Activated CD8-positive, alpha-beta memory T cell treated with anti-CD3 and anti-CD28 coated beads for 36 hours (primary cell): ENCODE data around the gene GJD3. TPM values are rescaled to one million over a fixed set of nuclear protein-coding genes. Genes with fewer than 3 reads are reported as not detected.

Experiments used
- CTCF ChIA-PET: fragments of 350-600 bp; sonication (Branson Sonifier 250); formaldehyde crosslinking; loops from one replicate; lab custom pipeline; 2021; ENCODE audit warnings: antibody characterized with exemption; lab: Charles Lee
- POLR2A ChIA-PET: fragments of 350-600 bp; sonication (Branson Sonifier 250); formaldehyde crosslinking; loops from one replicate; lab custom pipeline; 2021; ENCODE audit warnings: antibody characterized with exemption; lab: Charles Lee
- total RNA-seq, 2 experiments: library from RNA; stranded (reverse); gene quantifications; one replicate each; pipeline ENCODE4 v1.2.3, GENCODE V29; 2021

Gene GJD3
- total RNA-seq, 2 experiments from 2014 or later, result not detected

DNA sequence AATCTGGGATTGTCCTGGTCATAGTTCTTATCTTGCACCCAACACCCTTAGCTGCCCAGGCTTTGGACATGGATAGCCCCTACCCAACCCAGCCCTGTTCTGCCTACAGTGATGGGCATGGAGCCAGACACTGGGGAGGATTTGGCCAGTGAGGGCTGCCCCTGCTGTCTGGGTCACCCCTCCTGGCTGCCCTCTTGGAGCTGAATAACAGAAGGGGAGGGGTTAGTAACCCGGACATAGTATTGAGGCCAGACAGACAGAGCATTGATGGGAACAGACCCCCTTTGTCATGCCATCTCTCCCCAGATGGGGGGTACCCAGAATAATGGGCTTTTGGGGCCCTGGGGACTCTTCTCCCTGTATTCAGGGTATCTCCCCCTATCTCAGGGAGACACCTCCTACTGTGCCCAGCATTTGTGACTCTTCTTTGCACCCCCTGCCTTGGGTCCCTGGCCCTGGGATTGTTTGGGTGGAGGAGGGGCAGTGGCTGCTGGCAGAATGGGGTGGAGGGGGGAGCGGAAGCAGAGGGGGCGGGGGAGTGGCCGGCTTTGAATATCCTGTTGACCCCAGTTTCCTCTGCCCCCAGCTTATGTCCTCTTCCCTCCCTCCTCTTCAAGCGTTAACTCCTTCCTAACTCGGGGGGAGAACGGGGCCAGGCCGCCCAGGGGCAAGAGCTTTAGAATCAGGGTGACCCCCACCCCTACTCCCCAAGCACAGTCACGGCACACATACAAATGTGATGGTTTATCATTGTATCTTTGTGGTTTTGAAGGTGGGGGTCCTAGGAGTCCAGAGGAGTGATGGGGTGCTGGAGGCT is 17.0 kb downstream of the GJD3 start:
- CTCF ChIA-PET, result interaction anchor here (2.9 to 3.7 kb wide), 2 partner anchors 11 to 30 kb away, joined by 8 to 15 read pairs; no protein-coding TSS in a partner anchor
- POLR2A ChIA-PET, result no interaction called here

DNA sequence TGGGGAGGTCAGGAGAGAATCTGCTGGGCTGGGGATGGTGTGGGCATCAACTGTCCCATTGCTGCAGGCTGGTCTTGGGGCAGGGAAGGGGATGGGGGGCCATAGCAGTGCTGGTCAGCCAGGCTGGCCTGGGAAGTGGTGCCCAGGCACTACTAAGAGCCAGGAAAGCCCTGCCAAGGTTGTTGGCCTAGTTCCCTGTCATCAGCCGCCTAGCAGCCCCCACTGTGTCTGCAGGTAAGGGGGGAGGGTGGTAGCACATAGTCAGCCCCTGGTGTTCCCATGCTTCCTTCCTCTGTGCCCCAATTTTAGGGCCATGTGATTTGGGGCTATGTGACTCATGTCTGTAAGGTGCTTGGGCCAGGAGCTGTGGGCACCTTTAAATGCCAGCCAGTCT is 17.8 kb downstream of the GJD3 start:
- ChIA-PET CTCF (interaction anchor here (2.9 to 6.1 kb wide), 3 partner anchors 9 to 30 kb away, joined by 8 to 41 read pairs (median 15); no protein-coding TSS in a partner anchor), POLR2A (no interaction called here)

DNA sequence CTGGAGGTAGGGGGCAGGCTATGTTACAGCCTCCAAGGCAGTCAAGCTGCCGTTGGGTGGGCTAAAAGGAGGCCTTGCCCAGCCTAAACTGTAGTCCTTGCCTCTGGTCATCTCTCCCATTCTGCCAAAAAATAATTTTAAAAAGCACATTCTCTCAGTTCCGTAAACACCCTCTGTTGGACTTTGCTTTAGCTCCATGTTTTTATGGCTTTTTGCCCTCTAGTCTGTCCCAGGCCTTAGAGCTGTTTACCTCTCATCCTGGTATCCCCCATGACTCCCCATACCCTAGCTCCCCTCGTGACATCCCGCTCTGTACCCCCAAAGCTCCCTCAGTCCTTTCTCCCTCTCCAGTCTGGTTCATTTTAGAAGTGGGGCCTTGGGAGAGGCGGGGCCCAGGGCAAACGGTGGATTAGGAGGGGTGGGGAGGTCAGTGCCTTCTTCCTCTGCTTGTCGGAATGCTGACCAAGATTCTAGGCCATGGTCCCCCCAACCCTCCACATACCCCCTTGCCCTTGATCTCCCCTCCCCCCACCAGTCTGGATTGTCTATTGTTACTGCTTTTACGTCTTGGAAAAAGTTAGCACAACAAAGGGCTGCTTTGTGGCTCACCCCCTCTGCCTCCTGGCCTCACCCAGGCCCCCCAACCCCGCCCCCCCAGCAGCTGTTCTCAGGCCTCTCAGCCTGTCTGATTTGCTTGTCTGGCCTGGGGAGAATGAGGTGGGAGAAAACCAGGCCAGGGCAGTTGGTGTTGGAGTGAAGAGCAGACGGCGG is 18.4 kb downstream of the GJD3 start:
- ChIA-PET POLR2A (interaction anchor here (0.5 kb wide), 1 partner anchor 58 kb away, joined by 5 read pairs; no protein-coding TSS in a partner anchor), CTCF (interaction anchor here (0.6 to 6.1 kb wide), 6 partner anchors 9 to 56 kb away, joined by 3 to 41 read pairs (median 6); no protein-coding TSS in a partner anchor)

DNA sequence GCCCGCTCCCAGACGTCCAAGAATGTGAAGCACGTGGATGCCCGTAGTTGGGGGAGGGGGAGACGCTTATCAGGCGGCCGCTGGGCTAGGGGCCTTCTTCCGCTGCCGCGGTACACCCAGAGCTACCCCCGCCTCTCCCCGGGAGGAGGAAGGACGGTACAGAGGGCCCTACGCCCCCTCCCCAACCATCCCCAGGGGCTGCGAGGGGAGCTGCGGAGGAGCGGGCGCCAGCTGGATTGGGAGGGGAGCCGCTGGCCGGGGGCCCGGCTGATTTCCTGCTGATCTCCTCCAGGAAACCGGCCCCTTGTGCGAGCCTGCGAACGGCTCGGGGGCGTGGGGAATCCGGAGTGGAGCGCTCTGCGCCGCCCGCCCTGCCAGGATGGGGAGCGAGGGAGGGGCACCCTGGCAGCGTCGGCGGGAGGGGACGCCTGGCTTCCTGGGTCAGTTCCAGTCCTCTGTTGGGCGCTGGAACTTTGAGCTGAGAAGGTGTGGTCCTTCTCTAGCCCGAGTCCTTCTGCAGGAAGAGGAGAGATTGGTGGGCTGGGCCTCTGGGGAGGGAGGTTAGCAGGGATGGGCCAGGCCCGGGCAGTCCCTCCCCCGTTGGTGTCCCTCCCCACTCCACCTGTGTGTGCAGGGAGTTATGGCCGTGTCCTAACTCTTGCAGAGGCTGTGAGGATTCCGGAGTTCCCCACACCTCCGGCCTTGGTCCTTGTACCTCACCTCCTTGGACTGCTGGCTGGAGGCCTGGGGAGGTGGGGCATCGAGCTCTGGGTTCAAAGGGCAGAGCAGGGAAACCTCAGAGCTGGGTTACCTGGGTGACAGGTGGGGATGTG is 19.2 kb downstream of the GJD3 start:
- POLR2A ChIA-PET, result interaction anchor here (0.5 kb wide), 1 partner anchor 57 kb away, joined by 5 read pairs; no protein-coding TSS in a partner anchor
- CTCF ChIA-PET, result interaction anchor here (0.6 to 6.1 kb wide), 7 partner anchors 10 to 55 kb away, joined by 3 to 41 read pairs (median 6); no protein-coding TSS in a partner anchor

DNA sequence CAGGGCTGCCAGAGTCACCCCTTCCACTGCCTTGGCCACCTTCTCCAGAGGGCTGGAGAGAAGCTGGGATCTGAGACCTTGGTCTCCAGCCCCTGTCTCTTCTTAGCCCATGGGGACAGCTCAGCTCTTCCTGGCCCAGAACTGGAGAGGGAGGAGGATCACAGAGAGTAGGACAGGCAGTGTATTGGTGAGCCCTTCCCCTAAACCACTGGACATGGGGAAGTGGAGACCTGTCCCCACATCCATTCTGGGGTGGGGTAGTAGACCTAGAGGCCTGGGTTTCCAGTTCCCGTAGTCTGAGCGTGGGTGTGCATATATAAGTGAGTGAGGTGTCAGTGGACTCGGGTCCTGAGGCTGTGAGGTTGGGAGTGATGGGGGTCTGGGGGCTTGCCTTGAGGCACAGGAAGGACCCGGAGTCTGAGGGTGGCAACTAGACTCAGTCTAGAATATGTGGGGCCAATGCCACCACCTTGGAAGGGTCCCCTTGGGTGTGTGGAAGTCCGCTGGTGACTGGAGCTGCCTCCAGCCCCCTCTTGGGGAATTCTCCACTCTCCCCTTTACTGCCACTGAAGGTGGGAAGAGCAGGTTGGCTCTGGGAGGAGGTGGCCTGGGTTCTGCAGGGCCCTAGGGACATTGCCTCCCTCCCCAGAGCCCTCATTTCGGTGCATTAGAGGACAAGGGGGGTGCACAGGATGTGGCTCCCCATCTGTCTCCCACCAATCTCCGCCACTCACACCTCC is 19.9 kb downstream of the GJD3 start:
- ChIA-PET POLR2A (no interaction called here), CTCF (interaction anchor here (0.6 to 6.1 kb wide), 7 partner anchors 11 to 65 kb away, joined by 3 to 41 read pairs (median 4); no protein-coding TSS in a partner anchor)

DNA sequence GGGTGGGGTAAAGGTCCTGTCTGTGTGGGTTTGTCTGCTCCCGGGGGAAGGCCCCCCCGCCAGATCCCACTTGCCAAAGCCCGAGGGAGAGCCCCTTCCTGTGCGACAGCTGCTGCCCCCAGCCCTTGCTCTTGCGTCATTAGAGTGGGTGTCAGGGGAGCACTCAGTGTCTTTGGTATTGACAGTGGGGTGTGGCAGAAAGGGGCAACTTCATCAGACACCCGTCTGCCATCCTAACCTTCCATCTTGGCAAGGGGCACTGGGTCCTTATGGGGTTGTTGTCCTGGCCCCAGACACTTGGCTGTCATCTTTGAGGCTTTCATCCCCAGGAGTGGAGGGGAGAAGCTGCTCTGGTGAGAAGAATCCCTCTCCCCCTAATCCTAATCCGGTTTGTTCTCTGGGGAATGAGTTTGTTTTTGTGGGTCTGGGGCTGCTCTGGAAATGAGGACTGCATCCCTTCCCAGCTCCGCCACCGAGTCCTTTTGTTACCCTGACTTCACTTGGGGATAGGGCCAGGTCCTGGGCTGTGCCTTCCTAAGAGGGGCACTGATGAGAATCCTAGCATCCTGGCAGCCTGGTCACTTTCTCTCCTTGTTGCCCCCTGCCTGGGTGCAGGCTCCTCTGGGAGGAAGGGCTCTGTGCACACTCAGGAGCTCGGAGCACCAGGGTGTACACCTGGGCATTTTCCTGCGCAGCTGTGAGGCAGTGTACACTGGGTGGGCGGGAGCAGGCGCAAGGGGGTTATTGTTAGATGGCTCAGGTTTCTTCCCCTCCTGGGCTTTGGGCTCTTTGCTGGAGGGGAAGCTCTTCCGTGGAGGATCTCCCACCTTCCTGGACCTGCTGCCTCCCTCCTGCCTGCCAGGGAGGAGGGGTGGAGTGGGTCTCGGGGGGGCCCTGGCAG is 21.1 kb downstream of the GJD3 start:
- ChIA-PET POLR2A (interaction anchor here (0.6 kb wide), 1 partner anchor 16 kb away, joined by 3 read pairs; no protein-coding TSS in a partner anchor), CTCF (interaction anchor here (1.1 to 6.1 kb wide), 2 partner anchors 12 to 28 kb away, joined by 3 to 41 read pairs; no protein-coding TSS in a partner anchor)

DNA sequence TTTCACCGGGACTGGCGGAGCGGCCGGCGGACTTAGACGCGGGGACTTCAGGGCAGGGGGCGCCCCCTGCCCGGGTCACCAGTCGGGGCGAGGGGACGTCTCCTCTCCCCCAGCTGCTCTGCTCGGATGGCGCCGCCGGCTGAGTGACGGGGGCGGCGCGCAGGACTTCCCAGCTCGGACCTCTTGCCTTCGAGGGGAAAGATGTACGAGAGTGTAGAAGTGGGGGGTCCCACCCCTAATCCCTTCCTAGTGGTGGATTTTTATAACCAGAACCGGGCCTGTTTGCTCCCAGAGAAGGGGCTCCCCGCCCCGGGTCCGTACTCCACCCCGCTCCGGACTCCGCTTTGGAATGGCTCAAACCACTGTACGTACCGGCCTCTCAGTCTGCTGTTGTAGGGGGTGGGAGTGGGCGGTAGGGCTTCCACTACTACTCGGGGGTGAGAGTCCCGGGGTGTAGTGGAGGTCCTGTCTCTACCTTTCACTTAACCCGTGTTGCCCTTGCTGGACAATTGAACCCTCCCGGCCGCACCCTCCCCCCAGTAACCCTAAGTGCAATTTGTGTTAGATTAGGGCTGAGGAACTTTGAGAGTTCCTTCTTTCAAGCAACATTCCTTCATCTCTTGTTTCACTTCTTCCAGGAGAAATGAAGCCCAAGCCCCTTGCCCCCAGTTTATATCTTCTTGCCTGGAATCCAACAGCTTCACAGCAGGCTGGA is 21.9 kb downstream of the GJD3 start:
- POLR2A ChIA-PET, result interaction anchor here (0.7 kb wide), 1 partner anchor 191 kb away, joined by 3 read pairs; no protein-coding TSS in a partner anchor
- CTCF ChIA-PET, result interaction anchor here (6.1 kb wide), 1 partner anchor 13 kb away, joined by 41 read pairs; no protein-coding TSS in a partner anchor

- CTCF ChIA-PET, result interaction anchor here (6.1 kb wide), 1 partner anchor 14 kb away, joined by 41 read pairs; no protein-coding TSS in a partner anchor
- POLR2A ChIA-PET, result interaction anchor here (0.7 to 1.6 kb wide), 2 partner anchors 16 to 192 kb away, joined by 3 to 5 read pairs; no protein-coding TSS in a partner anchor
These were observed 22.6 kb downstream of the GJD3 start for GRCh38 chr17:40341808-40342503.

DNA sequence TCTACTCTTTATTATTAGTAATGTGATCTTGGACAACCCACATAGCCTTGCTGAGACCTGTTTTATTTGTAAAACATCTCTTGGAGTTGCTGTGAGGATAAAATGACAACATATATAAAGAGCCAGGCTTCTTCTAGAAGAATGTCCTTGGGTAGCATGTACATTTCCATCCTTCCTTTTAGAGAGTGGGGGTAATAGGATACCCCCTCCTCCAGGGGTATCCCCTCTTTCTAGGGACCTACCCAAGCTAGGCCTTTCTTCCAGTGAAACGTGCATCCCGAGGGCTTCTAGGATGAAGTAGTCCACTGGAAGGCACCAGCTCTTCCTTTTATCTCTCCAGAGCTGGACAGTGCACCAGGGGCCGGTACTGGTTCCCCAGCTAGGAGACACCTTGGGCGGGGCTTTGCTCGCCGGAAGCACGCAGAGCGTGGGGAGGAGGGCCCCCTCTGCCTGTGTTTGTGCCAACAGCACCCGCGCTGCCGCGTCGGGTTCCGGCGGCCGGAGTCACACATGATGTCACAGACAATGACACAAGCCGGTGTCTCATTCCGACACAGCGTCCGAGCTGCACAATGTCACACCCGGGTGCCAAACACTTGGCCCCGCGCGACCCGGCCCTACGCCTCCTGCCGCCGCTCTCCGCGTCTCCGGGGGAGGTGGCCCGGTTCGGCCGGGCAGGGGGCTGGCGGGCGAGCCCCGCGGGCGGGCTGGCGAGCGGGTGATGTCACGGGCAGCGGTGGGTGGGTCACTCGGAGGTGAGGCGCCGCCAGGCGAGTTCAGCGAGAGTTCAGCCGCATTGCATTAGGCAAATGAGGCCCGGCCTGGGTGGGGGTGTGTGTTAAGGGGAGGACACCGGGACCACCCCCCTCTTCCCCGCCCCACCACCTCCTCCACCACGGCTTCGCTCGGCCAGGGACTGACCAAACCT is 23.4 kb downstream of the GJD3 start:
- ChIA-PET POLR2A (interaction anchor here (0.5 to 1.6 kb wide), 3 partner anchors 16 to 1907 kb away, joined by 3 to 7 read pairs (median 5); partner anchors contain the start of gene CDK12), CTCF (interaction anchor here (0.7 to 6.1 kb wide), 7 partner anchors 10 to 37 kb away, joined by 3 to 41 read pairs (median 3); no protein-coding TSS in a partner anchor)

- ChIA-PET POLR2A (interaction anchor here (1.6 kb wide), 1 partner anchor 15 kb away, joined by 5 read pairs; no protein-coding TSS in a partner anchor), CTCF (interaction anchor here (0.7 to 6.1 kb wide), 5 partner anchors 10 to 21 kb away, joined by 3 to 41 read pairs (median 4); no protein-coding TSS in a partner anchor)
These were observed 24.2 kb downstream of the GJD3 start for GRCh38 chr17:40340327-40340726.

- ChIA-PET POLR2A (no interaction called here), CTCF (interaction anchor here (0.6 to 1.7 kb wide), 5 partner anchors 11 to 27 kb away, joined by 3 to 5 read pairs (median 4); no protein-coding TSS in a partner anchor)
These were observed 25.4 kb downstream of the GJD3 start for GRCh38 chr17:40338941-40339649.

GRCh38 chr17:40338058-40338457 is 26.5 kb downstream of the GJD3 start:
- CTCF ChIA-PET, result no interaction called here
- POLR2A ChIA-PET, result no interaction called here

GRCh38 chr17:40337351-40337750 is 27.2 kb downstream of the GJD3 start:
- POLR2A ChIA-PET, result interaction anchor here (0.7 kb wide), 1 partner anchor 12 kb away, joined by 3 read pairs; no protein-coding TSS in a partner anchor
- CTCF ChIA-PET, result no interaction called here
